Rectal smooth muscle tissue (tissue), 1 donor: ENCODE measurements around the gene RAMP3.

ENCODE experiments used
- H3K27ac ChIP-seq: one replicate; pipeline ENCODE4 v1.7.0; 2013; ENCODE audit warnings: low read depth, low read length, inconsistent platforms
- H3K27me3 ChIP-seq: one replicate; pipeline ENCODE4 v1.7.0; 2013; ENCODE audit warnings: low read length; ENCODE audit not compliant: control insufficient read depth, insufficient read depth
- H3K36me3 ChIP-seq: one replicate; pipeline ENCODE4 v1.7.0; 2013; ENCODE audit warnings: low read length; ENCODE audit not compliant: control insufficient read depth, insufficient read depth
- H3K4me1 ChIP-seq: one replicate; pipeline ENCODE4 v1.7.0; 2013; ENCODE audit warnings: low read length; ENCODE audit not compliant: control insufficient read depth, insufficient read depth
- H3K4me3 ChIP-seq: one replicate; pipeline ENCODE4 v1.7.0; 2013; ENCODE audit warnings: low read length
- H3K9ac ChIP-seq: one replicate; pipeline ENCODE4 v1.7.0; 2013; ENCODE audit warnings: low read length

Gene RAMP3

GRCh38 chr7:45178241-45179225, 20.9 kb downstream of the RAMP3 start:
- H3K36me3 ChIP-seq, result no peaks in the 10 kb centered on the region
- H3K9ac ChIP-seq, result no peak overlapping the region
- no peak overlapping the region for H3K4me3 ChIP-seq
- no peaks in the 10 kb centered on the region for H3K4me1 ChIP-seq
- H3K27ac ChIP-seq, result no peak overlapping the region
- H3K27me3 ChIP-seq, result no peaks in the 10 kb centered on the region

GRCh38 chr7:45179666-45180065, 22.1 kb downstream of the RAMP3 start:
- Histone ChIP-seq H3K27ac (no peak overlapping the region), H3K36me3 (no peaks in the 10 kb centered on the region), H3K4me3 (no peak overlapping the region), H3K4me1 (no peaks in the 10 kb centered on the region), H3K9ac (no peak overlapping the region), H3K27me3 (no peaks in the 10 kb centered on the region)

GRCh38 chr7:45180084-45180986, 22.7 kb downstream of the RAMP3 start:
- Histone ChIP-seq H3K9ac (no peak overlapping the region), H3K27ac (no peak overlapping the region), H3K27me3 (no peaks in the 10 kb centered on the region), H3K36me3 (no peaks in the 10 kb centered on the region), H3K4me1 (no peaks in the 10 kb centered on the region), H3K4me3 (no peak overlapping the region)

GRCh38 chr7:45181286-45181960, 23.8 kb downstream of the RAMP3 start:
- Histone ChIP-seq H3K9ac (no peak overlapping the region), H3K4me1 (no peaks in the 10 kb centered on the region), H3K36me3 (no peaks in the 10 kb centered on the region), H3K27ac (no peak overlapping the region), H3K4me3 (no peak overlapping the region), H3K27me3 (no peaks in the 10 kb centered on the region)

GRCh38 chr7:45181991-45182855, 24.6 kb downstream of the RAMP3 start:
- Histone ChIP-seq H3K27me3 (no peaks in the 10 kb centered on the region), H3K36me3 (no peaks in the 10 kb centered on the region), H3K4me3 (no peak overlapping the region), H3K4me1 (no peaks in the 10 kb centered on the region), H3K9ac (no peak overlapping the region), H3K27ac (no peak overlapping the region)

- Histone ChIP-seq H3K27me3 (no peaks in the 10 kb centered on the region), H3K27ac (no peak overlapping the region), H3K9ac (no peak overlapping the region), H3K4me3 (no peak overlapping the region), H3K4me1 (no peaks in the 10 kb centered on the region), H3K36me3 (no peaks in the 10 kb centered on the region)
Observed at GRCh38 chr7:45182856-45183710, 25.5 kb downstream of the RAMP3 start.

- Histone ChIP-seq H3K36me3 (no peaks in the 10 kb centered on the region), H3K4me3 (no peak overlapping the region), H3K9ac (no peak overlapping the region), H3K27me3 (no peaks in the 10 kb centered on the region), H3K4me1 (no peaks in the 10 kb centered on the region), H3K27ac (no peak overlapping the region)
Observed at GRCh38 chr7:45183711-45184210, 26.2 kb downstream of the RAMP3 start.

- Histone ChIP-seq H3K4me1 (no peaks in the 10 kb centered on the region), H3K27me3 (no peaks in the 10 kb centered on the region), H3K27ac (no peak overlapping the region), H3K4me3 (no peak overlapping the region), H3K36me3 (no peaks in the 10 kb centered on the region), H3K9ac (no peak overlapping the region)
Observed at GRCh38 chr7:45184326-45185027, 26.9 kb downstream of the RAMP3 start.

- Histone ChIP-seq H3K27me3 (no peaks in the 10 kb centered on the region), H3K9ac (no peak overlapping the region), H3K27ac (no peak overlapping the region), H3K4me1 (no peaks in the 10 kb centered on the region), H3K36me3 (no peaks in the 10 kb centered on the region), H3K4me3 (no peak overlapping the region)
Observed at GRCh38 chr7:45185028-45185863, 27.7 kb downstream of the RAMP3 start.

- Histone ChIP-seq H3K4me3 (no peak overlapping the region), H3K4me1 (no peaks in the 10 kb centered on the region), H3K27ac (no peak overlapping the region), H3K9ac (no peak overlapping the region), H3K36me3 (no peaks in the 10 kb centered on the region), H3K27me3 (no peaks in the 10 kb centered on the region)
Observed at GRCh38 chr7:45185864-45186250, 28.3 kb downstream of the RAMP3 start.
